ENCODE data around the gene RTN4RL1. TPM values are rescaled to one million over a fixed set of nuclear protein-coding genes. Genes with fewer than 3 reads are reported as not detected.

RTN4RL1 gene
- total and polyA plus RNA-seq, 2 of the 13 experiments (the other 11 are each of a cell fraction or from before 2014, with no cell fraction given): 0.01 TPM; not detected in 1

GRCh38 chr17:1942666-1943435 lies 82.3 kb downstream of the RTN4RL1 start:
- CTCF ChIA-PET (ENCODE audit: low intra/inter-chr PET ratio, low total read pairs): no interaction called here
- Histone ChIP-seq H3K9me3 (ENCODE audit: low read length) (no peaks in the 10 kb centered on the region), H3K9ac (ENCODE audit: insufficient read depth, low read depth, low read length) (no peak overlapping the region), H3K79me2 (ENCODE audit: insufficient read depth, low read length) (no peaks in the 10 kb centered on the region), H3K27ac (ENCODE audit: extremely low read length, insufficient read depth, low read length) (no peak overlapping the region), H2AFZ (ENCODE audit: low read length) (no peak overlapping the region), H3K36me3 (replicated peaks in 1 of 2; ENCODE audit: control insufficient read depth in 1 of 2, insufficient read depth in 2 of 2, low read length in 2 of 2) (no peaks in the 10 kb centered on the region), H3K4me3 (replicated peaks in 1 of 3; ENCODE audit: insufficient read depth in 1 of 3, low read depth in 2 of 3, low read length in 3 of 3) (no peak overlapping the region), H3K27me3 (ENCODE audit: control insufficient read depth in 1 of 2, insufficient read depth in 2 of 2, low read length in 2 of 2) (peaks cover 11 to 47% of the 10 kb centered on the region in 2 experiments; a peak in 4 of 5 replicates), H3K4me1 (ENCODE audit: insufficient read depth, low read length) (peaks cover 24% of the 10 kb centered on the region), H4K20me1 (ENCODE audit: insufficient read depth, low read length) (no peaks in the 10 kb centered on the region; the same call in 1 of the 2 replicates), H3K4me2 (ENCODE audit: low read depth, low read length) (no peak overlapping the region)
- FAIRE-seq (no peak), ATAC-seq (no peak), DNase-seq (ENCODE audit: low spot score) (no peak)
- in situ Hi-C loops (cut with HindIII; ENCODE audit: extremely low pct_ligation_motif_present, low pct_unique_long_range_greater_than_20kb) (no loop called here), intact Hi-C loops (cut with micrococcal nuclease; ENCODE audit: unreplicated experiment) (no loop called here)
- POLR2A ChIA-PET: no interaction called here
- TF ChIP-seq KMT2B (CRISPR knock-in tag; IDR thresholded peaks at IDR 0.05) (no peak), MZF1 (CRISPR knock-in tag; IDR thresholded peaks at IDR 0.05; ENCODE audit: borderline replicate concordance) (no peak), PRPF4 (IDR thresholded peaks at IDR 0.05; ENCODE audit: low read depth, low read length, poor library complexity, severe bottlenecking) (no peak), ZNF782 (CRISPR knock-in tag; IDR thresholded peaks at IDR 0.05; ENCODE audit: borderline replicate concordance) (no peak), ZNF780A (CRISPR knock-in tag; IDR thresholded peaks at IDR 0.05) (no peak), DMAP1 (CRISPR knock-in tag; IDR thresholded peaks at IDR 0.05) (no peak), ZNF354B (CRISPR knock-in tag; IDR thresholded peaks at IDR 0.05) (no peak), TGIF2 (CRISPR knock-in tag; IDR thresholded peaks at IDR 0.05) (no peak), ZNF280B (CRISPR knock-in tag; IDR thresholded peaks at IDR 0.05; ENCODE audit: borderline replicate concordance) (no peak), SMAD3 (CRISPR knock-in tag; IDR thresholded peaks at IDR 0.05) (no peak), FOXM1 (CRISPR knock-in tag; IDR thresholded peaks at IDR 0.05) (no peak), ZNF792 (CRISPR knock-in tag; IDR thresholded peaks at IDR 0.05) (no peak), MLLT10 (CRISPR knock-in tag; IDR thresholded peaks at IDR 0.05) (no peak), RBM22 (optimal IDR thresholded peaks at IDR 0.05; ENCODE audit: low read length) (no peak), ZNF17 (CRISPR knock-in tag; IDR thresholded peaks at IDR 0.05) (no peak), MED8 (CRISPR knock-in tag; IDR thresholded peaks at IDR 0.05; ENCODE audit: insufficient replicate concordance) (no peak), ZNF30 (CRISPR knock-in tag; IDR thresholded peaks at IDR 0.05) (no peak), ZNF143 (CRISPR knock-in tag; IDR thresholded peaks at IDR 0.05) (no peak), DZIP1 (CRISPR knock-in tag; IDR thresholded peaks at IDR 0.05) (no peak)
- no TSS peak for BruUV-seq (replicated peaks)
- WGBS (ENCODE audit: low lambda C conversion rate): 40% methylated on average over 9 of the region's 21 CpGs

All from HepG2 (cell line).